ENCODE data around the gene ARHGEF7.
"Not testable (repeated sequence)": the region's sequence is repeated elsewhere in the genome, so short reads cannot be mapped to it uniquely, and the experiment has no call there.

- TF ChIP-seq, protein P1, sequence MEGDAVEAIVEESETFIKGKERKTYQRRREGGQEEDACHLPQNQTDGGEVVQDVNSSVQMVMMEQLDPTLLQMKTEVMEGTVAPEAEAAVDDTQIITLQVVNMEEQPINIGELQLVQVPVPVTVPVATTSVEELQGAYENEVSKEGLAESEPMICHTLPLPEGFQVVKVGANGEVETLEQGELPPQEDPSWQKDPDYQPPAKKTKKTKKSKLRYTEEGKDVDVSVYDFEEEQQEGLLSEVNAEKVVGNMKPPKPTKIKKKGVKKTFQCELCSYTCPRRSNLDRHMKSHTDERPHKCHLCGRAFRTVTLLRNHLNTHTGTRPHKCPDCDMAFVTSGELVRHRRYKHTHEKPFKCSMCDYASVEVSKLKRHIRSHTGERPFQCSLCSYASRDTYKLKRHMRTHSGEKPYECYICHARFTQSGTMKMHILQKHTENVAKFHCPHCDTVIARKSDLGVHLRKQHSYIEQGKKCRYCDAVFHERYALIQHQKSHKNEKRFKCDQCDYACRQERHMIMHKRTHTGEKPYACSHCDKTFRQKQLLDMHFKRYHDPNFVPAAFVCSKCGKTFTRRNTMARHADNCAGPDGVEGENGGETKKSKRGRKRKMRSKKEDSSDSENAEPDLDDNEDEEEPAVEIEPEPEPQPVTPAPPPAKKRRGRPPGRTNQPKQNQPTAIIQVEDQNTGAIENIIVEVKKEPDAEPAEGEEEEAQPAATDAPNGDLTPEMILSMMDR (IDR thresholded peaks at IDR 0.05), result not testable (repeated sequence)
- TF ChIP-seq NFE2L1 (CRISPR knock-in tag; IDR thresholded peaks at IDR 0.05); ZNF317 (CRISPR knock-in tag; IDR thresholded peaks at IDR 0.05; ENCODE audit: borderline replicate concordance, low read depth); CREB1 (CRISPR knock-in tag; IDR thresholded peaks at IDR 0.05); MLX (CRISPR knock-in tag; IDR thresholded peaks at IDR 0.05); MAX (CRISPR knock-in tag; IDR thresholded peaks at IDR 0.05); RORB (CRISPR knock-in tag; IDR thresholded peaks at IDR 0.05); ZNF423 (CRISPR knock-in tag; IDR thresholded peaks at IDR 0.05); ATF1 (CRISPR knock-in tag; IDR thresholded peaks at IDR 0.05): not testable (repeated sequence)
- TF ChIP-seq, protein P2, sequence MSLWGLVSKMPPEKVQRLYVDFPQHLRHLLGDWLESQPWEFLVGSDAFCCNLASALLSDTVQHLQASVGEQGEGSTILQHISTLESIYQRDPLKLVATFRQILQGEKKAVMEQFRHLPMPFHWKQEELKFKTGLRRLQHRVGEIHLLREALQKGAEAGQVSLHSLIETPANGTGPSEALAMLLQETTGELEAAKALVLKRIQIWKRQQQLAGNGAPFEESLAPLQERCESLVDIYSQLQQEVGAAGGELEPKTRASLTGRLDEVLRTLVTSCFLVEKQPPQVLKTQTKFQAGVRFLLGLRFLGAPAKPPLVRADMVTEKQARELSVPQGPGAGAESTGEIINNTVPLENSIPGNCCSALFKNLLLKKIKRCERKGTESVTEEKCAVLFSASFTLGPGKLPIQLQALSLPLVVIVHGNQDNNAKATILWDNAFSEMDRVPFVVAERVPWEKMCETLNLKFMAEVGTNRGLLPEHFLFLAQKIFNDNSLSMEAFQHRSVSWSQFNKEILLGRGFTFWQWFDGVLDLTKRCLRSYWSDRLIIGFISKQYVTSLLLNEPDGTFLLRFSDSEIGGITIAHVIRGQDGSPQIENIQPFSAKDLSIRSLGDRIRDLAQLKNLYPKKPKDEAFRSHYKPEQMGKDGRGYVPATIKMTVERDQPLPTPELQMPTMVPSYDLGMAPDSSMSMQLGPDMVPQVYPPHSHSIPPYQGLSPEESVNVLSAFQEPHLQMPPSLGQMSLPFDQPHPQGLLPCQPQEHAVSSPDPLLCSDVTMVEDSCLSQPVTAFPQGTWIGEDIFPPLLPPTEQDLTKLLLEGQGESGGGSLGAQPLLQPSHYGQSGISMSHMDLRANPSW (CRISPR knock-in tag; conservative IDR thresholded peaks at IDR 0.05; ENCODE audit: low read depth), result not testable (repeated sequence)
- TF ChIP-seq, protein P3, sequence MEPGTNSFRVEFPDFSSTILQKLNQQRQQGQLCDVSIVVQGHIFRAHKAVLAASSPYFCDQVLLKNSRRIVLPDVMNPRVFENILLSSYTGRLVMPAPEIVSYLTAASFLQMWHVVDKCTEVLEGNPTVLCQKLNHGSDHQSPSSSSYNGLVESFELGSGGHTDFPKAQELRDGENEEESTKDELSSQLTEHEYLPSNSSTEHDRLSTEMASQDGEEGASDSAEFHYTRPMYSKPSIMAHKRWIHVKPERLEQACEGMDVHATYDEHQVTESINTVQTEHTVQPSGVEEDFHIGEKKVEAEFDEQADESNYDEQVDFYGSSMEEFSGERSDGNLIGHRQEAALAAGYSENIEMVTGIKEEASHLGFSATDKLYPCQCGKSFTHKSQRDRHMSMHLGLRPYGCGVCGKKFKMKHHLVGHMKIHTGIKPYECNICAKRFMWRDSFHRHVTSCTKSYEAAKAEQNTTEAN (CRISPR knock-in tag; IDR thresholded peaks at IDR 0.05), result not testable (repeated sequence)
- TF ChIP-seq, protein P4, sequence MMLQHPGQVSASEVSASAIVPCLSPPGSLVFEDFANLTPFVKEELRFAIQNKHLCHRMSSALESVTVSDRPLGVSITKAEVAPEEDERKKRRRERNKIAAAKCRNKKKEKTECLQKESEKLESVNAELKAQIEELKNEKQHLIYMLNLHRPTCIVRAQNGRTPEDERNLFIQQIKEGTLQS (CRISPR knock-in tag; conservative IDR thresholded peaks at IDR 0.05), result not testable (repeated sequence)
Observed at GRCh38 chr13:111194651-111195050, 79.5 kb downstream of the ARHGEF7 start.
